ENCODE data around the gene OR4N5.
"Not testable (repeated sequence)": the region's sequence is repeated elsewhere in the genome, so short reads cannot be mapped to it uniquely, and the experiment has no call there.

OR4N5 gene

DNA sequence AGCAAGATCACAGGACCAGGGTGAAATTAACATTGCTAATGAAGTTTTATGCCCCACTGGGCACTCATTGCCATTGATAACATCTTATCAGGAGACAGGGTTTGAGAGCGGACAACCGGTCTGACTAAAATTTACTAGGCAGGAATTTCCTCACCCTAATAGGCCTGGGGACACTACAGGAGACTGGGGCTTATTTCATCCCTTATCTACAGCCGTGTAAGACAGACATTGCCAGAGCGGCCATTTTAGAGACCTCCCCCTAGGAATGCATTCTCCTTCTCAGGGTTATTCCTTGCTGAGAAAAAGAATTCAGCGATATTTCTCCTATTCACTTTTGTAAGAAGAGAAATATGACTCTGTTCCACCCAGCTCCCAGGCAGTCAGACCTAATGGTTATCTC is 19.8 kb upstream of the OR4N5 start:
- no peak for DNase-seq (ENCODE audit: low spot score)
- TF ChIP-seq CTCF (IDR thresholded peaks at IDR 0.05): no peak
- Histone ChIP-seq H3K27ac (no peak overlapping the region), H3K4me3 (no peak overlapping the region)

DNA sequence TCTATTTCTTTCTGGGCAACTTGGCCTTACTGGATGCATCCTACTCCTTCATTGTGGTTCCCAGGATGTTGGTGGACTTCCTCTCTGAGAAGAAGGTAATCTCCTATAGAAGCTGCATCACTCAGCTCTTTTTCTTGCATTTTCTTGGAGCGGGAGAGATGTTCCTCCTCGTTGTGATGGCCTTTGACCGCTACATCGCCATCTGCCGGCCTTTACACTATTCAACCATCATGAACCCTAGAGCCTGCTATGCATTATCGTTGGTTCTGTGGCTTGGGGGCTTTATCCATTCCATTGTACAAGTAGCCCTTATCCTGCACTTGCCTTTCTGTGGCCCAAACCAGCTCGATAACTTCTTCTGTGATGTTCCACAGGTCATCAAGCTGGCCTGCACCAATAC is 5.3 kb downstream of the OR4N5 start:
- no peak for TF ChIP-seq CTCF (IDR thresholded peaks at IDR 0.05)
- no peak for DNase-seq (ENCODE audit: low spot score)
- Histone ChIP-seq H3K4me3 (no peak overlapping the region), H3K27ac (no peak overlapping the region)

GRCh38 chr14:20144820-20145219 is 6.2 kb downstream of the OR4N5 start:
- no peak for DNase-seq (ENCODE audit: low spot score)
- Histone ChIP-seq H3K27ac (no peak overlapping the region), H3K4me3 (no peak overlapping the region)
- TF ChIP-seq CTCF (IDR thresholded peaks at IDR 0.05): no peak

DNA sequence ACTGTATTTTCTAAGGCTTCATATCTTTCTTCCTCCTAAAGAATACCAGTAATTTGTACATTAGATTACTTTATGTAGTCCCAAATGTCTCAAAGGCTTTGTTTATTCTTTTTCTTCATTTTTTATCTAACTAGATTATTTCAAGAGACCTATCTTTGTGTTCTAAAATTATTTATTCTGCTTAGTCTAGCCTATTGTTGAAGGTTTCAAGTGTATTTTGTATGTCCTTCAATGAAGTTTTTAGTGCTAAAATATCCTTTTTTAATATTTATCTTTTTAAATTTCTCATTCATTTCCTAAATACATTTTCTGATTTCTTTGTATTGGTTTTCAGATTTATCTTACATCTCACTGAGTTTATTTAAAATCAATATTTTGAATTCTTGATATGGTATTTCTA is 25.8 kb downstream of the OR4N5 start:
- Histone ChIP-seq H3K27ac (no peak overlapping the region), H3K4me3 (no peak overlapping the region)
- no peak for DNase-seq (ENCODE audit: low spot score)
- TF ChIP-seq CTCF (IDR thresholded peaks at IDR 0.05): no peak

DNA sequence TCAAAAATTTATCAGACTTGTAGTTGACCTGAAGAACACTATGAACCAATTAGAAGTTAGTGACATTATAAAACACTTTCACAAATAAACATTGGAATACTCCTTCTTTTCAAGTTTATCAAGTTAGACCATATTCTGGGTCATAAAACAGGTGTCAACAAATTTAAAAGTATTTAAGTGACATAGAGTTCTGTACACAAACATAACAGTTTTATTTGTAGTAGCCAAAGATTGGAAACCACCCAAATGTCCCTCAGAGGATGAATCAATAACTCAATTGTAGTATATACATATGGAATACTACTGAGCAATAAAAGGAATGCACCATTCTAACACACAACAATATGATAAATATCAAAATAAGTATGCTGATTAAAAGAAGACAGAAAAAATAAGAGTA is 28.5 kb downstream of the OR4N5 start:
- no peak overlapping the region for H3K4me3 ChIP-seq
- H3K27ac ChIP-seq: no peak overlapping the region
- no peak for DNase-seq (ENCODE audit: low spot score)
- no peak for TF ChIP-seq CTCF (IDR thresholded peaks at IDR 0.05)

- not testable (repeated sequence) for DNase-seq (ENCODE audit: low spot score); H3K27ac ChIP-seq; H3K4me3 ChIP-seq
Measured at GRCh38 chr14:20169852-20170251, 31.2 kb downstream of the OR4N5 start.

- not testable (repeated sequence) for H3K4me3 ChIP-seq, H3K27ac ChIP-seq
Measured at GRCh38 chr14:20174205-20174604, 35.6 kb downstream of the OR4N5 start.

GRCh38 chr14:20176330-20176729 is 37.7 kb downstream of the OR4N5 start:
- Histone ChIP-seq H3K4me3 (no peak overlapping the region), H3K27ac (no peak overlapping the region)
- DNase-seq (ENCODE audit: low spot score): no peak
- no peak for TF ChIP-seq CTCF (IDR thresholded peaks at IDR 0.05)

More at GRCh38 chr14:20174205-20174604, 35.6 kb downstream of the OR4N5 start:
- not testable (repeated sequence) for DNase-seq (ENCODE audit: low spot score)
